Activated T-helper 1 cell treated with anti-CD3 and anti-CD28 coated beads, Interleukin-12 subunit alpha, Interleukin-12 subunit beta, Interleukin-2, Interleukin-4 antibody, amounts not matched to agents 30 ng/mL and 10 ng/mL and 1 ng/mL, durations not matched to agents 14 hours and 24 hours and 36 hours (primary cell): Measurements from ENCODE around the gene GSTO2. TPM values are rescaled to one million over a fixed set of nuclear protein-coding genes. Genes with fewer than 3 reads are reported as not detected.

ENCODE experiments used
- DNase-seq: peaks from one replicate; pipeline ENCODE4 v3.0.0; 2021; ENCODE audit warnings: low spot score
- H3K27ac Mint-ChIP-seq: one replicate; pipeline ENCODE4 v1.8.0; 2021; ENCODE audit warnings: mild to moderate bottlenecking, mixed read lengths
- H3K27me3 Mint-ChIP-seq: one replicate; pipeline ENCODE4 v1.8.0; 2022; ENCODE audit warnings: mild to moderate bottlenecking, moderate library complexity, mixed read lengths; ENCODE audit not compliant: insufficient read depth
- H3K36me3 Mint-ChIP-seq: one replicate; pipeline ENCODE4 v1.8.0; 2021; ENCODE audit warnings: low read depth, mixed read lengths
- H3K4me1 Mint-ChIP-seq: one replicate; pipeline ENCODE4 v1.8.0; 2021; ENCODE audit warnings: low read depth, mixed read lengths
- H3K4me3 Mint-ChIP-seq: one replicate; pipeline ENCODE4 v1.8.0; 2021; ENCODE audit warnings: mild to moderate bottlenecking, moderate library complexity, mixed read lengths
- H3K9me3 Mint-ChIP-seq: one replicate; pipeline ENCODE4 v1.8.0; 2021; ENCODE audit warnings: mixed read lengths
- intact Hi-C: fragments of 100-400 bp; cut with micrococcal nuclease; formaldehyde crosslinking; loops from one replicate; pipeline ENCODE4 v1.15.1; 2024
- total RNA-seq: library from RNA; stranded (reverse); gene quantifications from 2 replicates; pipeline ENCODE4 v1.2.3, GENCODE V29; 2022

The GSTO2 gene
- total RNA-seq, 1 donor from 2014 or later, result 1.1 TPM

- H3K4me1 Mint-ChIP-seq, result peaks cover 70% of the 10 kb centered on the region
- H3K27me3 Mint-ChIP-seq, result no peaks in the 10 kb centered on the region
- no peak for DNase-seq
- peak overlapping the region; percentile 96 for H3K27ac Mint-ChIP-seq
- peaks cover 47% of the 10 kb centered on the region for H3K36me3 Mint-ChIP-seq
- intact Hi-C loops, result loop anchor here (1.0 to 5.0 kb wide), 2 partner anchors 24 to 289 kb away; partner anchors contain the start of genes CFAP43 and SLK
- peak overlapping the region; percentile 96 for H3K4me3 Mint-ChIP-seq
- no peaks in the 10 kb centered on the region for H3K9me3 Mint-ChIP-seq
Observed at GRCh38 chr10:104256335-104256961, 12.5 kb upstream of the GSTO2 start.

- intact Hi-C loops, result loop anchor here (5.0 kb wide), 1 partner anchor 290 kb away; the partner anchor contains the start of gene SLK
- no peaks in the 10 kb centered on the region for H3K27me3 Mint-ChIP-seq
- no peaks in the 10 kb centered on the region for H3K9me3 Mint-ChIP-seq
- H3K4me3 Mint-ChIP-seq, result peak overlapping the region; percentile 5
- H3K27ac Mint-ChIP-seq, result peak overlapping the region; percentile 50
- H3K4me1 Mint-ChIP-seq, result peaks cover 77% of the 10 kb centered on the region
- no peak for DNase-seq
- peaks cover 51% of the 10 kb centered on the region for H3K36me3 Mint-ChIP-seq
Observed at GRCh38 chr10:104257235-104257634, 11.7 kb upstream of the GSTO2 start.

GRCh38 chr10:104258209-104258608 lies 10.8 kb upstream of the GSTO2 start:
- Mint-ChIP-seq H3K4me1 (peaks cover 74% of the 10 kb centered on the region), H3K27ac (peak overlapping the region; percentile 6), H3K4me3 (no peak overlapping the region), H3K27me3 (no peaks in the 10 kb centered on the region), H3K36me3 (peaks cover 50% of the 10 kb centered on the region), H3K9me3 (no peaks in the 10 kb centered on the region)
- intact Hi-C loops, result loop anchor here (5.0 kb wide), 1 partner anchor 291 kb away; the partner anchor contains the start of gene SLK
- no peak for DNase-seq

GRCh38 chr10:104259456-104259855 lies 9.5 kb upstream of the GSTO2 start:
- H3K4me3 Mint-ChIP-seq, result no peak overlapping the region
- DNase-seq, result no peak
- no peaks in the 10 kb centered on the region for H3K9me3 Mint-ChIP-seq
- H3K27me3 Mint-ChIP-seq, result no peaks in the 10 kb centered on the region
- peaks cover 70% of the 10 kb centered on the region for H3K4me1 Mint-ChIP-seq
- intact Hi-C loops, result loop anchor here (5.0 kb wide), 1 partner anchor 292 kb away; the partner anchor contains the start of gene SLK
- H3K27ac Mint-ChIP-seq, result peak overlapping the region; percentile 2
- H3K36me3 Mint-ChIP-seq, result peaks cover 52% of the 10 kb centered on the region

- intact Hi-C loops, result loop anchor here (1.0 to 5.0 kb wide), 2 partner anchors 8 to 293 kb away; partner anchors contain the start of gene SLK
- DNase-seq, result no peak
- H3K4me3 Mint-ChIP-seq, result peak overlapping the region; percentile 40
- peak overlapping the region; percentile 82 for H3K27ac Mint-ChIP-seq
- no peaks in the 10 kb centered on the region for H3K27me3 Mint-ChIP-seq
- H3K4me1 Mint-ChIP-seq, result peaks cover 76% of the 10 kb centered on the region
- H3K36me3 Mint-ChIP-seq, result peaks cover 56% of the 10 kb centered on the region
- H3K9me3 Mint-ChIP-seq, result no peaks in the 10 kb centered on the region
Observed at GRCh38 chr10:104259999-104260774, 8.8 kb upstream of the GSTO2 start.

- Mint-ChIP-seq H3K27me3 (no peaks in the 10 kb centered on the region), H3K9me3 (no peaks in the 10 kb centered on the region), H3K27ac (peak overlapping the region; percentile 82), H3K4me3 (peak overlapping the region; percentile 40), H3K4me1 (peaks cover 78% of the 10 kb centered on the region), H3K36me3 (peaks cover 60% of the 10 kb centered on the region)
- no peak for DNase-seq
- intact Hi-C loops, result loop anchor here (1.0 kb wide), 1 partner anchor 8 kb away; no protein-coding TSS in a partner anchor
Observed at GRCh38 chr10:104260775-104261115, 8.2 kb upstream of the GSTO2 start.

- DNase-seq, result no peak
- no peaks in the 10 kb centered on the region for H3K27me3 Mint-ChIP-seq
- H3K4me3 Mint-ChIP-seq, result no peak overlapping the region
- intact Hi-C loops, result no loop called here
- peaks cover 78% of the 10 kb centered on the region for H3K4me1 Mint-ChIP-seq
- no peak overlapping the region for H3K27ac Mint-ChIP-seq
- H3K36me3 Mint-ChIP-seq, result peaks cover 67% of the 10 kb centered on the region
- no peaks in the 10 kb centered on the region for H3K9me3 Mint-ChIP-seq
Observed at GRCh38 chr10:104262055-104262454, 6.9 kb upstream of the GSTO2 start.

GRCh38 chr10:104264783-104265182 lies 4.2 kb upstream of the GSTO2 start:
- Mint-ChIP-seq H3K9me3 (no peaks in the 10 kb centered on the region), H3K4me1 (peaks cover 72% of the 10 kb centered on the region), H3K27me3 (peaks cover 2% of the 10 kb centered on the region), H3K36me3 (peaks cover 61% of the 10 kb centered on the region), H3K4me3 (no peak overlapping the region), H3K27ac (no peak overlapping the region)
- intact Hi-C loops, result no loop called here
- no peak for DNase-seq

- DNase-seq, result no peak
- peak overlapping the region; percentile 96 for H3K27ac Mint-ChIP-seq
- intact Hi-C loops, result loop anchor here (1.0 to 2.0 kb wide), 2 partner anchors 8 to 357 kb away; no protein-coding TSS in a partner anchor
- H3K36me3 Mint-ChIP-seq, result peaks cover 40% of the 10 kb centered on the region
- peak overlapping the region; percentile 92 for H3K4me3 Mint-ChIP-seq
- no peaks in the 10 kb centered on the region for H3K9me3 Mint-ChIP-seq
- peaks cover 4% of the 10 kb centered on the region for H3K27me3 Mint-ChIP-seq
- H3K4me1 Mint-ChIP-seq, result peaks cover 49% of the 10 kb centered on the region
Observed at GRCh38 chr10:104267721-104268404, 1.1 kb upstream of the GSTO2 start.

- intact Hi-C loops, result loop anchor here (1.0 to 2.0 kb wide), 2 partner anchors 8 to 358 kb away; no protein-coding TSS in a partner anchor
- peaks cover 49% of the 10 kb centered on the region for H3K4me1 Mint-ChIP-seq
- no peaks in the 10 kb centered on the region for H3K9me3 Mint-ChIP-seq
- peaks cover 4% of the 10 kb centered on the region for H3K27me3 Mint-ChIP-seq
- peak overlapping the region; percentile 92 for H3K4me3 Mint-ChIP-seq
- DNase-seq, result no peak
- H3K27ac Mint-ChIP-seq, result peak overlapping the region; percentile 96
- H3K36me3 Mint-ChIP-seq, result peaks cover 40% of the 10 kb centered on the region
Observed at GRCh38 chr10:104268405-104268712, 625 bp upstream of the GSTO2 start.

- peaks cover 6% of the 10 kb centered on the region for H3K4me1 Mint-ChIP-seq
- H3K9me3 Mint-ChIP-seq, result no peaks in the 10 kb centered on the region
- peaks cover 17% of the 10 kb centered on the region for H3K27me3 Mint-ChIP-seq
- H3K27ac Mint-ChIP-seq, result no peak overlapping the region
- DNase-seq, result no peak
- intact Hi-C loops, result no loop called here
- peaks cover 2% of the 10 kb centered on the region for H3K36me3 Mint-ChIP-seq
- no peak overlapping the region for H3K4me3 Mint-ChIP-seq
Observed at GRCh38 chr10:104273286-104273685, 4.3 kb downstream of the GSTO2 start.

- no peaks in the 10 kb centered on the region for H3K9me3 Mint-ChIP-seq
- H3K4me1 Mint-ChIP-seq, result peaks cover 5% of the 10 kb centered on the region
- no peak overlapping the region for H3K27ac Mint-ChIP-seq
- peaks cover 1% of the 10 kb centered on the region for H3K36me3 Mint-ChIP-seq
- intact Hi-C loops, result loop anchor here (1.0 kb wide), 1 partner anchor 76 kb away; no protein-coding TSS in a partner anchor
- no peak overlapping the region for H3K4me3 Mint-ChIP-seq
- DNase-seq, result no peak
- H3K27me3 Mint-ChIP-seq, result peaks cover 21% of the 10 kb centered on the region
Observed at GRCh38 chr10:104273899-104274575, 5.1 kb downstream of the GSTO2 start.
